ENCODE measurements around the gene PPP1R8.

Gene PPP1R8

DNA sequence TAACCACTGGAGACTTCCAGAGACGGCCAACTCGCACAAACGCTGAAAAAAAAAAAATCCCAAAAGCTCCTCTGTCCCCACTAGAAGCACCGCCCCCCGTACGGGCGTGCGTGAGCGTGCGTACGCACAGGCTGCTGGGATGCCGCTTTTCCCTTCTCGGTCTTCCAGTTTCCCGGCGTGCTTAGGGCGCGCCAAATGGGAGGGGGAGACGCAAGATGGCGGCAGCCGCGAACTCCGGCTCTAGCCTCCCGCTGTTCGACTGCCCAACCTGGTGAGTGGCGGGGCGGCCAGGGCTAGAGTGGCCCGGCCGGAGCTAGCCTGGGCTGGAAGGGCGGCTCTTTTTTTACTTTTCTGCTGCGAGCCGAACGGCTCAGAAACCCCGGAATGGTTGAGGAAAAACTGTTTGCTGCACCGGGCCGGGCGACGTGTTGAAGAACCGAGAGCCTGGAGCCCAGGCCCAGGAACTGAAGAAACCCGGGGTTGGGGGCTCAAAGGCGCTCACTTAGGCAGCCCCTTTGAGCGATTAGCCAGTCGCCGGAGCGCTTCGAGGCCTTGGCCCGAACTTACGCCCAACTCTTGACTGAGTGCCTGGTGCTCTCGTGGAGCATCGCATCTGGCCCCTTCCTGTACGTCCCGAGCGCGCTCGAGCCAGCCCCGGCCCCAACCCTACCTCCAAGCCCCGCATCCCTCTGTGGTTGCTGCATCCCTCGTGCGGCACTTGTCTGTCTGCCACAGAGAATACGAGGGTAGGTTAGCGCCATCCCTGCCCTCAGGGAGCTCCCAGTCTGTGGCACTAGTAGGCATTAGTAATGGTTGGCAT, at the start of gene PPP1R8:
Gene PPP1R8 (plus strand): TSS at position 162 of the 820 bp plus-strand sequence. CDS start 54 bp downstream, at position 216.
- in situ Hi-C loops (cut with HindIII; ENCODE audit: low pct_ligation_motif_present, low sequenced_read_pairs): no loop called here
- H3K36me3 ChIP-seq (replicated peaks): peaks cover 18% of the 10 kb centered on the region
- H3K27ac ChIP-seq: peak within 1 kb of the TSS; percentile 89
- peak; percentile 91 for DNase-seq
- H3K27me3 ChIP-seq (replicated peaks): no peaks in the 10 kb centered on the region
- peak within 1 kb of the TSS; percentile 90 for H3K4me3 ChIP-seq (ENCODE audit: low read depth, low read length)
- TF ChIP-seq, protein P1, sequence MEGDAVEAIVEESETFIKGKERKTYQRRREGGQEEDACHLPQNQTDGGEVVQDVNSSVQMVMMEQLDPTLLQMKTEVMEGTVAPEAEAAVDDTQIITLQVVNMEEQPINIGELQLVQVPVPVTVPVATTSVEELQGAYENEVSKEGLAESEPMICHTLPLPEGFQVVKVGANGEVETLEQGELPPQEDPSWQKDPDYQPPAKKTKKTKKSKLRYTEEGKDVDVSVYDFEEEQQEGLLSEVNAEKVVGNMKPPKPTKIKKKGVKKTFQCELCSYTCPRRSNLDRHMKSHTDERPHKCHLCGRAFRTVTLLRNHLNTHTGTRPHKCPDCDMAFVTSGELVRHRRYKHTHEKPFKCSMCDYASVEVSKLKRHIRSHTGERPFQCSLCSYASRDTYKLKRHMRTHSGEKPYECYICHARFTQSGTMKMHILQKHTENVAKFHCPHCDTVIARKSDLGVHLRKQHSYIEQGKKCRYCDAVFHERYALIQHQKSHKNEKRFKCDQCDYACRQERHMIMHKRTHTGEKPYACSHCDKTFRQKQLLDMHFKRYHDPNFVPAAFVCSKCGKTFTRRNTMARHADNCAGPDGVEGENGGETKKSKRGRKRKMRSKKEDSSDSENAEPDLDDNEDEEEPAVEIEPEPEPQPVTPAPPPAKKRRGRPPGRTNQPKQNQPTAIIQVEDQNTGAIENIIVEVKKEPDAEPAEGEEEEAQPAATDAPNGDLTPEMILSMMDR (IDR thresholded peaks at IDR 0.05; ENCODE audit: low read depth, low read length, missing control alignments): no peak

DNA sequence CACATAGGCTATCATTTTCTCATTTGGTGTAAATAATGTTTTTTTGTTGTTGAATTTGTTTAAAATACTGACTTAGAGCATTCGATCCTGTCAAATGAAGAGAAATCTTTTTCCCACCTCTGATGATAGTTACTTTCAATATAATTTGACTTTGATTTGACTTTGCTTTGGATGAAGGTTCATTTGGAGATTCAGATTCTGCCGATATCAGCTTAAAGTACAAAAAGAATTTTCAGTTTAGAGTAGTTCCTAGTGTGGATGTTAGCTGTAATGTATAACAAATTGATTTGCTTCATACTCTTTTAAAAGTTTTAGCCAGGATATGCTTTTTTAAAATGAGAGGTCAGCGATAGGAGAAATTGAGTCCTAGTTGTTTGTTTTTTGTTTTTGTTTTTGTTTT, 47.6 kb upstream of the PPP1R8 start:
- TF ChIP-seq, protein P1 (IDR thresholded peaks at IDR 0.05; ENCODE audit: low read depth, low read length, missing control alignments): no peak
- in situ Hi-C loops (cut with HindIII; ENCODE audit: low pct_ligation_motif_present, low sequenced_read_pairs): no loop called here
- Histone ChIP-seq H3K27me3 (replicated peaks) (no peaks in the 10 kb centered on the region), H3K4me3 (ENCODE audit: low read depth, low read length) (no peak overlapping the region), H3K36me3 (replicated peaks) (no peaks in the 10 kb centered on the region), H3K27ac (no peak overlapping the region)
- DNase-seq: no peak

DNA sequence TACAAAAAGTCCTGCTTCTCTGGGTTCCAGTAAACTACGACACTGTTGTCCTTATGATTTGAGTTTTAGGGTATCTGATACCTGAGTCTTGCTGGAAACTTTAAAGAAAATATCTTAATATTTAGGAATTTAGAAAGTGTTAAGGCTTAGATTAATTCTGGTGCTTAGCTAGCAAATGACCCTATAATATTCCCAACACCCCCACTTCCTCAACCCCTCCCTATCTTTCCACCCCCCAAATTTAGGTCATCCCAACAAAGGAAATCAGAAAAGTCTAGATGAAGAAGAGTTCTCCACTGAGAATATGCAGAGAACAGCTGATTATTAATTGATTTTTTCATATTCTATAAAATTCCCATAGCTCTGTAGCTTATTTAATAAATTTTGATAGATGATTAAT, 45.9 kb upstream of the PPP1R8 start:
- no peak for DNase-seq
- H3K4me3 ChIP-seq (ENCODE audit: low read depth, low read length): no peak overlapping the region
- TF ChIP-seq, protein P1 (IDR thresholded peaks at IDR 0.05; ENCODE audit: low read depth, low read length, missing control alignments): no peak
- no peaks in the 10 kb centered on the region for H3K36me3 ChIP-seq (replicated peaks)
- no peaks in the 10 kb centered on the region for H3K27me3 ChIP-seq (replicated peaks)
- H3K27ac ChIP-seq: no peak overlapping the region
- in situ Hi-C loops (cut with HindIII; ENCODE audit: low pct_ligation_motif_present, low sequenced_read_pairs): no loop called here

DNA sequence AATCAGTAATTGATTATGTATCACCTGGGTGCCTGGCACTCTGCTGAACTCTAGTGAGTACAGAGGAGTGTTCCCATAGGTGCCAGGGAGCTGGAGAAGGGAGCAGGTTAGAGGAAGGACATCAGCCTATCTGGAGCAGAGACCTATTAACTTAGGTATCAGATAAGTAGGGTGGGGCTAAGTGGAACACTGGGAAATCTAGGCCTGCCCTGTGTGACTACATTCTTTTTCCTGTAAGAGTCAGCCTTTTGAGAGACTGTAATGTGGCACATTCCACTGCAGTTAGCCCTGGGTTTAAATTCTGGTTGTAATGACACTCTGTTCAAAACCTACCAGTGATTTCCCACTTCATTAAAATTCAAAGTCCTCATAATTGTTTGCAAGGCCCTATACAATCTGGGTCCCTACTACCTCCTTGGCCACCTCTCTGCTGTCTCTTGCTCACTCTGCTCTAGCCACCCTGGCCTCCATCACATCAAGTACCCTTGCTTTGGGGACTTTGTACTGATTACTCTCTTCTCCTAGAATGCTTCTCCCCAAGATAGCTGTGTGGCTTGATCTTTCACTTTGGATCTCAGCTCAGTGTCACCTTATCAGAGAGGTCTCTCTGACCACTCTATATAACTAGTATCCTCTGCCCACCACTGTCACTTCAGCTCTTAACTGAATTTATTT, 44.7 kb upstream of the PPP1R8 start:
- TF ChIP-seq, protein P1 (IDR thresholded peaks at IDR 0.05; ENCODE audit: low read depth, low read length, missing control alignments): no peak

DNA sequence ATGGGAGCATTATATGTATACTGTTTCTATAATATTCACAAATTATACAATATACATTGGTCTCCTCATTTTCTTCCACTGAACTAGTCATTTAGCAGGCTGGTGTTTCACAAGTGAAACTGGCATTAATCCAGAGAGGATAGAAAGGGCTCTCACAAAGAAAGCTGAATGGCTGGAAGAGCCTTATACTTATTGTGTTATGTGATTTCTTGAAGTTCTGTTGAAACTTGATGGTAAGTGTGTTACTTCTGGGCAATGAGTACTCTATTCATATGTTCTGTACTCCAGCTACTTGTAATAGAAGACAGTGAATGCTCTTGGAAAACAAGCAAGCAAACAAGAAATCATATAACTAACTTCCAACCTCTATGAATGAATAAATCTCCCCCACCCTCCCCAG, 42.7 kb upstream of the PPP1R8 start:
- no peak overlapping the region for H3K4me3 ChIP-seq (ENCODE audit: low read depth, low read length)
- in situ Hi-C loops (cut with HindIII; ENCODE audit: low pct_ligation_motif_present, low sequenced_read_pairs): no loop called here
- H3K36me3 ChIP-seq (replicated peaks): peaks cover 14% of the 10 kb centered on the region
- no peak overlapping the region for H3K27ac ChIP-seq
- H3K27me3 ChIP-seq (replicated peaks): no peaks in the 10 kb centered on the region
- DNase-seq: no peak
- TF ChIP-seq, protein P1 (IDR thresholded peaks at IDR 0.05; ENCODE audit: low read depth, low read length, missing control alignments): no peak

More for the DNA sequence above, 44.7 kb upstream of the PPP1R8 start:
- H3K27me3 ChIP-seq (replicated peaks): no peaks in the 10 kb centered on the region
- H3K27ac ChIP-seq: no peak overlapping the region
- H3K36me3 ChIP-seq (replicated peaks): peaks cover 6% of the 10 kb centered on the region
- DNase-seq: peak; percentile 26
- in situ Hi-C loops (cut with HindIII; ENCODE audit: low pct_ligation_motif_present, low sequenced_read_pairs): no loop called here
- H3K4me3 ChIP-seq (ENCODE audit: low read depth, low read length): no peak overlapping the region

Data from brain microvascular endothelial cell (primary cell).